Naive thymus-derived CD4-positive, alpha-beta T cell (primary cell): Measurements from ENCODE around the gene MACROD2. TPM values are rescaled to one million over a fixed set of nuclear protein-coding genes. Genes with fewer than 3 reads are reported as not detected.

Experiments
- ATAC-seq: fragments of 150-1000 bp; cut with Tn5 transposase; 2 replicates; pipeline ENCODE4 v1.10.0; 2021; ENCODE audit warnings: mild to moderate bottlenecking, moderate library complexity
- CTCF ChIA-PET: fragments of 350-600 bp; sonication (Branson Sonifier 250); formaldehyde crosslinking; loops from one replicate; lab custom pipeline; 2021; ENCODE audit warnings: antibody characterized with exemption; lab: Charles Lee
- POLR2A ChIA-PET: fragments of 350-600 bp; sonication (Branson Sonifier 250); formaldehyde crosslinking; loops from one replicate; lab custom pipeline; 2021; ENCODE audit warnings: antibody characterized with exemption, inconsistent platforms; lab: Charles Lee
- DNase-seq, 9 donors: peaks; one replicate each; pipeline versions ENCODE4 v3.0.0 to v3.0.0-alpha.2; 2020 to 2022; ENCODE audit warnings: mixed read lengths in 1 of 9
- H3K27ac ChIP-seq: one replicate; pipeline ENCODE4 v1.7.0; 2013; ENCODE audit warnings: mild to moderate bottlenecking, low read depth, low read length, moderate library complexity
- H3K27me3 ChIP-seq, 2 donors: one replicate each; pipeline ENCODE4 v1.7.0; 2013; ENCODE audit warnings: low read length in 2 of 2, mild to moderate bottlenecking in 2 of 2, moderate library complexity in 2 of 2; ENCODE audit not compliant: control insufficient read depth in 2 of 2, insufficient read depth in 2 of 2
- H3K36me3 ChIP-seq, 3 experiments: 1 replicate in 2 of 3; 2 replicates in 1 of 3; pipeline ENCODE4 v1.7.0; 2013; ENCODE audit warnings: low read length in 3 of 3, mild to moderate bottlenecking in 3 of 3, moderate library complexity in 1 of 3; ENCODE audit not compliant: insufficient read depth in 3 of 3, control insufficient read depth in 2 of 3
- H3K4me1 ChIP-seq, 2 donors: one replicate each; pipeline ENCODE4 v1.7.0; 2013; ENCODE audit warnings: low read length in 2 of 2, mild to moderate bottlenecking in 2 of 2, moderate library complexity in 1 of 2; ENCODE audit not compliant: control insufficient read depth in 2 of 2, insufficient read depth in 2 of 2
- H3K4me3 ChIP-seq: 2 replicates; pipeline ENCODE4 v1.7.0; 2013; ENCODE audit warnings: mild to moderate bottlenecking, low read length
- H3K9me3 ChIP-seq, 3 experiments: 1 replicate in 2 of 3; 2 replicates in 1 of 3; pipeline ENCODE4 v1.7.0; 2013; ENCODE audit warnings: low read length in 3 of 3; ENCODE audit not compliant: control insufficient read depth in 2 of 3
- H3K27ac Mint-ChIP-seq, 9 donors: one replicate each; pipeline ENCODE4 v1.8.0; 2020 to 2022; ENCODE audit warnings: mixed read lengths in 9 of 9, mild to moderate bottlenecking in 8 of 9, moderate library complexity in 5 of 9, inconsistent platforms in 2 of 9
- H3K27me3 Mint-ChIP-seq, 5 donors: one replicate each; pipeline ENCODE4 v1.8.0; 2021 to 2022; ENCODE audit warnings: mixed read lengths in 5 of 5, mild to moderate bottlenecking in 1 of 5
- H3K36me3 Mint-ChIP-seq, 5 donors: one replicate each; pipeline ENCODE4 v1.8.0; 2020 to 2022; ENCODE audit warnings: mixed read lengths in 5 of 5, mild to moderate bottlenecking in 3 of 5, inconsistent platforms in 1 of 5
- H3K4me1 Mint-ChIP-seq, 7 donors: one replicate each; pipeline ENCODE4 v1.8.0; 2020 to 2022; ENCODE audit warnings: mixed read lengths in 7 of 7, mild to moderate bottlenecking in 3 of 7, inconsistent platforms in 1 of 7
- H3K4me3 Mint-ChIP-seq, 10 donors: one replicate each; pipeline ENCODE4 v1.8.0; 2020 to 2022; ENCODE audit warnings: mild to moderate bottlenecking in 10 of 10, mixed read lengths in 10 of 10, moderate library complexity in 6 of 10, inconsistent platforms in 2 of 10
- H3K9me3 Mint-ChIP-seq, 11 donors: one replicate each; pipeline ENCODE4 v1.8.0; 2020 to 2022; ENCODE audit warnings: mixed read lengths in 11 of 11, mild to moderate bottlenecking in 4 of 11, inconsistent platforms in 1 of 11, moderate library complexity in 1 of 11
- intact Hi-C, 2 donors: fragments of 100-400 bp; cut with micrococcal nuclease; formaldehyde crosslinking; loops; one replicate each; pipeline ENCODE4 v1.15.1; 2023
- polyA plus RNA-seq, 2 donors: library from polyadenylated mRNA; unstranded; fragments of 300-500 nt; fragmentation: Illumina TruSeq; gene quantifications; one replicate each; pipeline ENCODE4 v1.2.3, GENCODE V29; 2021
- total RNA-seq, 6 experiments: library from RNA in 5 of 6; stranded (reverse) in 5 of 6; gene quantifications; 1 replicate in 5 of 6; 2 replicates in 1 of 6; pipeline ENCODE4 v1.2.3 and lab custom pipeline; 2021 to 2026

The MACROD2 gene
- total and polyA plus RNA-seq, 7 experiments from 2014 or later, result 0.27 to 0.86 (median 0.34) TPM; not detected in 4

- Histone ChIP-seq H3K9me3 (no peaks in the 10 kb centered on the region), H3K27ac (no peak overlapping the region)
- H3K36me3 Mint-ChIP-seq, result no peaks in the 10 kb centered on the region
These were observed 1384.5 kb downstream of the MACROD2 start for GRCh38 chr20:15379681-15380296.

GRCh38 chr20:15380770-15381169 lies 1385.5 kb downstream of the MACROD2 start:
- no peaks in the 10 kb centered on the region for H3K36me3 ChIP-seq
- H3K27me3 ChIP-seq, result no peaks in the 10 kb centered on the region
- Mint-ChIP-seq H3K36me3 (no peaks in the 10 kb centered on the region), H3K4me3 (no peak overlapping the region), H3K4me1 (no peaks in the 10 kb centered on the region), H3K27ac (no peak overlapping the region), H3K27me3 (no peaks in the 10 kb centered on the region), H3K9me3 (peaks cover 0 to 15% (median 4%) of the 10 kb centered on the region in 11 donors)
- H3K9me3 ChIP-seq, result no peaks in the 10 kb centered on the region
- H3K4me3 ChIP-seq, result no peak overlapping the region
- ChIA-PET POLR2A (no interaction called here), CTCF (no interaction called here)
- no peak for DNase-seq
- intact Hi-C loops, result no loop called here
- ATAC-seq, result no peak
- H3K27ac ChIP-seq, result no peak overlapping the region
- no peaks in the 10 kb centered on the region for H3K4me1 ChIP-seq

More at GRCh38 chr20:15379681-15380296, 1384.5 kb downstream of the MACROD2 start:
- Mint-ChIP-seq H3K4me1 (no peaks in the 10 kb centered on the region), H3K27ac (no peak overlapping the region), H3K27me3 (no peaks in the 10 kb centered on the region), H3K4me3 (no peak overlapping the region), H3K9me3 (peaks cover 0 to 13% (median 2%) of the 10 kb centered on the region in 11 donors)
- Histone ChIP-seq H3K4me3 (no peak overlapping the region), H3K4me1 (no peaks in the 10 kb centered on the region), H3K27me3 (no peaks in the 10 kb centered on the region), H3K36me3 (no peaks in the 10 kb centered on the region)
- ChIA-PET POLR2A (no interaction called here), CTCF (no interaction called here)
- intact Hi-C loops, result no loop called here
- no peak for ATAC-seq
- DNase-seq, result no peak

DNA sequence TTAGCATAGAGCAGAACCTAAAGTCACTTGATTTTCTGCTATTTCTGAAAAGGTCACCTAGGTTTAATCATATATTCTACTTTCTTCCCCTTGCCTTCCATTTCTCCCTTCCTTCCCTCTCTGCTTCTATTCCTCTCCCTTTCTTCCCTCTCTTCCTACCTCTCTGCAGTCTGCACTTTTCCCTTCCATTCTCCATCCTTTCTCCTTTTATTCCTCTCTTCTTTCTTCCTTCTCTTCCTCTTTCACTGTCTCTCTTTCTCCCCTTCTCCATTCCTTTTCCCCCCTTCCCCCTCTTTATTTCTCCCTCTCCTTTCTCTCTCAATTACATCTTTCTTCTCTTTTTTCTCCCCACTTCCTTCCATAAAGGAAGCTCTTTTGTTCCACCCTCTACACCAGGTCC lies 1391.9 kb downstream of the MACROD2 start:
- intact Hi-C loops, result no loop called here
- Mint-ChIP-seq H3K27ac (no peak overlapping the region), H3K4me1 (peaks cover 0 to 1% (median 0%) of the 10 kb centered on the region in 7 donors), H3K36me3 (no peaks in the 10 kb centered on the region), H3K4me3 (no peak overlapping the region), H3K9me3 (peaks cover 0 to 17% (median 8%) of the 10 kb centered on the region in 11 donors), H3K27me3 (peaks cover 0 to 4% (median 0%) of the 10 kb centered on the region in 5 donors)
- no peak overlapping the region for H3K27ac ChIP-seq
- H3K9me3 ChIP-seq, result no peaks in the 10 kb centered on the region
- no peaks in the 10 kb centered on the region for H3K4me1 ChIP-seq
- no peaks in the 10 kb centered on the region for H3K27me3 ChIP-seq
- ChIA-PET CTCF (no interaction called here), POLR2A (no interaction called here)
- ATAC-seq (no peak), DNase-seq (no peak)
- H3K4me3 ChIP-seq, result no peak overlapping the region
- no peaks in the 10 kb centered on the region for H3K36me3 ChIP-seq

DNA sequence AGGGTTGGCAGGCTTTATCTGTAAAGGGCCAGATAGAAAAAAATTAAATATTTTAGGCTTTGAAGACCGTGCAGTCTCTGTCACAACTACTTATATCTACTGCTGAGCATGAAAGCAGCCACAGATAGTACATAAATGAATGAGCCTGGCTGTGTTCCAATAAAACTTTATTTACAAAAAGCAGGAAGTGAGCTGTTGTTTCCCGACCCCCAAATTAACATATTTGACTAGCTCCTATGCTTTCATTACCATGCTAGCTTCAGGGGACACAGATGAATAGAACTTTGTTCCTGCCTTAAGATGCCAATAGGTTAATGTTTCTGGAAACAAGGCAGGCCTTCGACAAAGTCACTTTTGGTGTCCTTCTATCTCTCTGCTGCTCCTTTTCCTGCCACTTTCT lies 1400.1 kb downstream of the MACROD2 start:
- Histone ChIP-seq H3K36me3 (no peaks in the 10 kb centered on the region), H3K27ac (no peak overlapping the region), H3K4me3 (no peak overlapping the region), H3K27me3 (no peaks in the 10 kb centered on the region), H3K9me3 (no peaks in the 10 kb centered on the region), H3K4me1 (no peaks in the 10 kb centered on the region)
- POLR2A ChIA-PET, result no interaction called here
- DNase-seq (no peak), ATAC-seq (no peak)
- Mint-ChIP-seq H3K27me3 (no peaks in the 10 kb centered on the region), H3K4me1 (peaks cover 0 to 1% (median 0%) of the 10 kb centered on the region in 7 donors), H3K27ac (no peak overlapping the region), H3K9me3 (peaks cover 0 to 16% (median 7%) of the 10 kb centered on the region in 11 donors), H3K4me3 (no peak overlapping the region), H3K36me3 (no peaks in the 10 kb centered on the region)
- CTCF ChIA-PET, result no interaction called here
- intact Hi-C loops, result no loop called here

- H3K4me1 ChIP-seq, result no peaks in the 10 kb centered on the region
- DNase-seq (no peak), ATAC-seq (no peak)
- H3K27me3 ChIP-seq, result no peaks in the 10 kb centered on the region
- H3K9me3 Mint-ChIP-seq, result peaks cover 0 to 19% (median 8%) of the 10 kb centered on the region in 11 donors
- ChIA-PET CTCF (no interaction called here), POLR2A (no interaction called here)
- H3K4me3 ChIP-seq, result no peak overlapping the region
- H3K36me3 ChIP-seq, result no peaks in the 10 kb centered on the region
- intact Hi-C loops, result no loop called here
- no peaks in the 10 kb centered on the region for H3K27me3 Mint-ChIP-seq
- H3K27ac ChIP-seq, result no peak overlapping the region
- no peak overlapping the region for H3K27ac Mint-ChIP-seq
- no peaks in the 10 kb centered on the region for H3K4me1 Mint-ChIP-seq
- no peak overlapping the region for H3K4me3 Mint-ChIP-seq
- H3K9me3 ChIP-seq, result no peaks in the 10 kb centered on the region
- no peaks in the 10 kb centered on the region for H3K36me3 Mint-ChIP-seq
These were observed 1400.7 kb downstream of the MACROD2 start for GRCh38 chr20:15396026-15396425.

DNA sequence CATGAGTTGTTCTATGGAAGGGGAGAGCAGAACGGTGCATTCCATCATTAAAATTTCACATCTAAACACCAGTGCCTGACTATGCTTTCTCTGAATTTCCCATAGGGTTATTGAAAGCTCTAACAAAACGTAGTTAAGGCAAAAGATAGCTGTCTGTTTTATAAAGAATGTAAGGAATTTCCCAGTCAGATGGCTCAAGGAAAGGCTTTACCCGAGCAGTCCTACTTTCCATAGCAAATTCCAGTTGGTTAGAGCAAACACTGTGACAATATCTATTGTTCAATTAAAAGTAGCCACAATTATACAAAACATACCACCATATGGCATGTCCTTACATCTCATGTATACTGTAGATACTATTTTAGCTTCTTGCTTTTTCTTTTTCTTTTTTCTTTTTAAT lies 1401.6 kb downstream of the MACROD2 start:
- no peaks in the 10 kb centered on the region for H3K27me3 ChIP-seq
- H3K4me1 ChIP-seq, result no peaks in the 10 kb centered on the region
- H3K27me3 Mint-ChIP-seq, result no peaks in the 10 kb centered on the region
- H3K9me3 ChIP-seq, result no peaks in the 10 kb centered on the region
- DNase-seq, result no peak
- no peak overlapping the region for H3K27ac Mint-ChIP-seq
- no peaks in the 10 kb centered on the region for H3K4me1 Mint-ChIP-seq
- POLR2A ChIA-PET, result no interaction called here
- H3K9me3 Mint-ChIP-seq, result peaks cover 0 to 19% (median 9%) of the 10 kb centered on the region in 11 donors
- ATAC-seq, result no peak
- no peak overlapping the region for H3K4me3 Mint-ChIP-seq
- intact Hi-C loops, result no loop called here
- H3K27ac ChIP-seq, result no peak overlapping the region
- CTCF ChIA-PET, result no interaction called here
- H3K36me3 Mint-ChIP-seq, result no peaks in the 10 kb centered on the region
- H3K36me3 ChIP-seq, result no peaks in the 10 kb centered on the region
- H3K4me3 ChIP-seq, result no peak overlapping the region

DNA sequence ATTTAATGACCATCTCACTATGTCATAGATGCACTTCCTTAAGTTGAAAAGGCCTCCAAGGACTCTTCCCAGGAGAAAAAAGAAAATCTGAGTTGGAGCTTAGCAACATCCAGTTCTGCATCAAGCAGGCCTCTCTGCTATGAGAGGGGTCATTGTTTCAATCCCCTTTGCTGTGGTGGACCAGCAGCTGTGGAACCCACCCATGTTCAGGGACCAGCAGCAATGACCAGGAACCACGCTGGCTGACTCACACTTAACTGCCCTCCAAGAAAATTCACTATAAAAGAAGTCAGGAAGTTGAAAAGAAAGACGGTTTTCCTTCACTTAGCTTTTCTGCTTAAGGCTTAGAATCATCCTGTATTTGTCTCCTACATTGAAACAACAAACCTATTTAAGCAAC lies 1404.5 kb downstream of the MACROD2 start:
- Histone ChIP-seq H3K27me3 (no peaks in the 10 kb centered on the region), H3K9me3 (no peaks in the 10 kb centered on the region), H3K27ac (no peak overlapping the region), H3K36me3 (no peaks in the 10 kb centered on the region), H3K4me1 (no peaks in the 10 kb centered on the region), H3K4me3 (no peak overlapping the region)
- no peaks in the 10 kb centered on the region for H3K36me3 Mint-ChIP-seq
- POLR2A ChIA-PET, result no interaction called here
- no peaks in the 10 kb centered on the region for H3K4me1 Mint-ChIP-seq
- intact Hi-C loops, result no loop called here
- H3K4me3 Mint-ChIP-seq, result no peak overlapping the region
- ATAC-seq, result no peak
- H3K9me3 Mint-ChIP-seq, result peaks cover 0 to 13% (median 9%) of the 10 kb centered on the region in 11 donors
- no peak for DNase-seq
- peaks cover 0 to 2% (median 0%) of the 10 kb centered on the region in 5 donors for H3K27me3 Mint-ChIP-seq
- CTCF ChIA-PET, result no interaction called here
- H3K27ac Mint-ChIP-seq, result no peak overlapping the region
